Smooth muscle cell (in vitro differentiated cells): ENCODE measurements around the gene CLOCK. TPM values are rescaled to one million over a fixed set of nuclear protein-coding genes. Genes with fewer than 3 reads are reported as not detected.

ENCODE experiments used
- DNase-seq: peaks from one replicate; lab custom pipeline; 2025; ENCODE audit not compliant: unreplicated experiment; lab: John Stamatoyannopoulos, UW
- H2AFZ ChIP-seq: fragments of 200-600 bp; sonication (generic); 2 replicates; pipeline ENCODE4 v1.6.0; 2016; ENCODE audit warnings: antibody characterized with exemption, low read depth, mild to moderate bottlenecking
- H3F3A ChIP-seq: fragments of 200-600 bp; sonication (generic); 2 replicates; pipeline ENCODE4 v1.6.0; 2017; ENCODE audit warnings: antibody characterized with exemption, low read depth
- H3K27ac ChIP-seq: fragments of 200-600 bp; sonication (generic); 2 replicates; pipeline ENCODE4 v1.5.1; 2016; ENCODE audit warnings: low read depth, mild to moderate bottlenecking
- H3K27me3 ChIP-seq: fragments of 200-600 bp; sonication (generic); 2 replicates; pipeline ENCODE4 v1.6.1; 2016; ENCODE audit warnings: low read depth, mild to moderate bottlenecking
- H3K36me3 ChIP-seq: fragments of 200-600 bp; sonication (generic); 2 replicates; pipeline ENCODE4 v1.5.1; 2016; ENCODE audit warnings: low read depth
- H3K4me1 ChIP-seq: fragments of 200-600 bp; sonication (generic); 2 replicates; pipeline ENCODE4 v1.5.1; 2016; ENCODE audit warnings: low read depth
- H3K4me2 ChIP-seq: fragments of 200-600 bp; sonication (generic); 2 replicates; pipeline ENCODE4 v1.6.0; 2016; ENCODE audit warnings: mild to moderate bottlenecking
- H3K4me3 ChIP-seq: fragments of 200-600 bp; sonication (generic); 2 replicates; pipeline ENCODE4 v1.5.1; 2016; ENCODE audit warnings: mild to moderate bottlenecking
- H3K79me2 ChIP-seq: fragments of 200-600 bp; sonication (generic); 2 replicates; pipeline ENCODE4 v1.6.0; 2016; ENCODE audit warnings: low read depth, mild to moderate bottlenecking
- H3K9ac ChIP-seq: fragments of 200-600 bp; sonication (generic); 2 replicates; pipeline ENCODE4 v1.6.0; 2016; ENCODE audit warnings: low read depth
- H3K9me3 ChIP-seq: fragments of 200-600 bp; sonication (generic); replicated peaks from 2 replicates; pipeline ENCODE4 v1.5.1; 2016; ENCODE audit warnings: low read depth
- H4K20me1 ChIP-seq: fragments of 200-600 bp; sonication (generic); 2 replicates; pipeline ENCODE4 v1.6.0; 2016; ENCODE audit warnings: low read depth
- WGBS: methylation state at CpG from one replicate; pipeline ENCODE4 v1.1.7; 2016; ENCODE audit warnings: low lambda C conversion rate; 5-methylcytosine and 5-hydroxymethylcytosine counted together
- polyA plus RNA-seq: library from polyadenylated mRNA; unstranded; fragments of >200 nt; fragmentation: Nextera tagmentation; extraction: Ambion mirVana; gene quantifications from 2 replicates; pipeline ENCODE4 v1.2.1, GENCODE V29; 2016
- total RNA-seq: library from RNA; depleted of rRNA; stranded (reverse); fragments of >200 nt; gene quantifications from 2 replicates; pipeline ENCODE4 v1.2.3, GENCODE V29; 2014
- TF ChIP-seq, protein P1 (sequence below): fragments of 200-600 bp; sonication (generic); IDR thresholded peaks from 2 replicates; pipeline ENCODE4 v1.5.1; 2017; ENCODE audit warnings: borderline replicate concordance, mild to moderate bottlenecking, antibody characterized with exemption; ENCODE audit not compliant: insufficient read depth, poor library complexity, severe bottlenecking

CLOCK gene
- total and polyA plus RNA-seq, 2 experiments from 2014 or later = 5.9 to 32.3 TPM

DNA sequence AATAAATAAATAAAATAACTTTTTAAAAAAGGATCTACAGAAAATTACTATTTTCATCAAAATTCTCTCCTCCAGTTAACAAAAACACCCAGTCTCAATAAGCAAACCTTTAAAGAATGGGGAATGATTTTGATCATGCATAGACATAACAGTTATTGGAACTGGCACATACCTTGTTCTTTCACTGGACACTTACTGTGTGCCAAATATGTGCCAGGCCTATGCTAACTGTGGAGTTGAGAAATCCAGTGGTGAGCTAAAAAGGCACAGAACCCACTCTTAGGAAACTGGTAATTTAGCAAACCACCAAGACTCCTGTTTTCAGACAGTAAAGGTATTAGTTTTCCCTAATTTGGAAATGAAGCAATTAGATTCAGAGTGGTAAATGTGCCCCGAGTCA lies 39.1 kb downstream of the CLOCK start:
- TF ChIP-seq, protein P1, sequence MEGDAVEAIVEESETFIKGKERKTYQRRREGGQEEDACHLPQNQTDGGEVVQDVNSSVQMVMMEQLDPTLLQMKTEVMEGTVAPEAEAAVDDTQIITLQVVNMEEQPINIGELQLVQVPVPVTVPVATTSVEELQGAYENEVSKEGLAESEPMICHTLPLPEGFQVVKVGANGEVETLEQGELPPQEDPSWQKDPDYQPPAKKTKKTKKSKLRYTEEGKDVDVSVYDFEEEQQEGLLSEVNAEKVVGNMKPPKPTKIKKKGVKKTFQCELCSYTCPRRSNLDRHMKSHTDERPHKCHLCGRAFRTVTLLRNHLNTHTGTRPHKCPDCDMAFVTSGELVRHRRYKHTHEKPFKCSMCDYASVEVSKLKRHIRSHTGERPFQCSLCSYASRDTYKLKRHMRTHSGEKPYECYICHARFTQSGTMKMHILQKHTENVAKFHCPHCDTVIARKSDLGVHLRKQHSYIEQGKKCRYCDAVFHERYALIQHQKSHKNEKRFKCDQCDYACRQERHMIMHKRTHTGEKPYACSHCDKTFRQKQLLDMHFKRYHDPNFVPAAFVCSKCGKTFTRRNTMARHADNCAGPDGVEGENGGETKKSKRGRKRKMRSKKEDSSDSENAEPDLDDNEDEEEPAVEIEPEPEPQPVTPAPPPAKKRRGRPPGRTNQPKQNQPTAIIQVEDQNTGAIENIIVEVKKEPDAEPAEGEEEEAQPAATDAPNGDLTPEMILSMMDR = no peak
- peak overlapping the region; percentile 13 for H3K27ac ChIP-seq
- H3K4me2 ChIP-seq = no peak overlapping the region
- DNase-seq = no peak
- peaks cover 10% of the 10 kb centered on the region for H3F3A ChIP-seq
- H2AFZ ChIP-seq = no peak overlapping the region
- H3K79me2 ChIP-seq = peaks cover 30% of the 10 kb centered on the region
- H3K4me3 ChIP-seq = no peak overlapping the region
- no peaks in the 10 kb centered on the region for H3K27me3 ChIP-seq
- peaks cover 4% of the 10 kb centered on the region for H3K4me1 ChIP-seq
- H4K20me1 ChIP-seq = no peaks in the 10 kb centered on the region
- H3K36me3 ChIP-seq = no peaks in the 10 kb centered on the region
- no peak overlapping the region for H3K9ac ChIP-seq
- H3K9me3 ChIP-seq = no peaks in the 10 kb centered on the region
- WGBS = 76% methylated on average over 1 of the region's 1 CpG

DNA sequence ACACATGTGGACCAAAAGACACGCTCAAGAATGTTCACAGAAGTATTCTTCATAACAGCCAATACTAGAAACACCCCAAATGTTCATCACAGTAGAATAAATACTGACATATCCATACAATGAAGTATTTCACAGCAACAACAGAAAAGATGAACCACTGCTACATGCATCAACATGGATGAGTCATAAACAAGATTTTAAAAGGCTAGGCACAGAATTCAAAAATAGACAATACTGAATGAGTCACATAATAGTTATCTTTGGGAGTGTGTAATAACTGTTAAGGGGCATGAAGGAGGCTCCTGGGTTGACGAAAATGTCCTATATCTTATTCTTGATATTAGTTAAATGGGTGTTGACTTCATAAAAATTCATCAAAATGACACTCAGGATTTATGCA lies 43.5 kb downstream of the CLOCK start:
- Histone ChIP-seq H3K4me1 (no peaks in the 10 kb centered on the region), H3K4me2 (peak overlapping the region; percentile 65), H3F3A (no peaks in the 10 kb centered on the region), H3K27ac (peak overlapping the region; percentile 90), H3K9ac (peak overlapping the region; percentile 42), H3K36me3 (no peaks in the 10 kb centered on the region), H3K4me3 (no peak overlapping the region), H3K79me2 (peaks cover 47% of the 10 kb centered on the region), H2AFZ (no peak overlapping the region), H3K9me3 (no peaks in the 10 kb centered on the region), H4K20me1 (no peaks in the 10 kb centered on the region), H3K27me3 (no peaks in the 10 kb centered on the region)
- TF ChIP-seq, protein P1 = no peak
- no peak for DNase-seq
- WGBS = 58% methylated on average over 2 of the region's 2 CpGs

DNA sequence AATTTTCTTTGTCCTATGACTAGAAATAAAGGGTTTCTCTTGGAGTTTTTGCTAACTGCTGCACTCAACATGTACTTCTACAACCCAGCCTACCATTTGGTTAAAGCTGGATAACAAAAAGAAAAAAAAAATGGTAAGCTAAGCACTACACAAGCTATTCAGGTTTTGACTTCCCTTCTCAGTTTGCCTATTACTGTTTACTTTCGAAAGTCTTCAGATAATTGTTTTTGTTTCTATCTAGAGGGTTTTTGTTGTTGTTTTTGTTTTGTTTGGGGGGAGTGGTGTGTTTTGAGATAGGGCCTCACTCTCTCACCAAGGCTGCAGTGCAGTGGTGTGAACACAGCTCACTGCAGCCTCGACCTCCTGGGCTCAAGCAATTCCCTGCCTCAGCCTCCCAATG lies 46.6 kb downstream of the CLOCK start:
- H3K9ac ChIP-seq = no peak overlapping the region
- no peak overlapping the region for H3K27ac ChIP-seq
- no peak overlapping the region for H2AFZ ChIP-seq
- no peaks in the 10 kb centered on the region for H3K36me3 ChIP-seq
- H3F3A ChIP-seq = no peaks in the 10 kb centered on the region
- no peak for DNase-seq
- TF ChIP-seq, protein P1 = no peak
- no peaks in the 10 kb centered on the region for H3K9me3 ChIP-seq
- H3K27me3 ChIP-seq = no peaks in the 10 kb centered on the region
- H4K20me1 ChIP-seq = no peaks in the 10 kb centered on the region
- H3K4me2 ChIP-seq = no peak overlapping the region
- H3K4me3 ChIP-seq = no peak overlapping the region
- peaks cover 44% of the 10 kb centered on the region for H3K79me2 ChIP-seq
- 78% methylated on average over 2 of the region's 2 CpGs for WGBS
- H3K4me1 ChIP-seq = no peaks in the 10 kb centered on the region

DNA sequence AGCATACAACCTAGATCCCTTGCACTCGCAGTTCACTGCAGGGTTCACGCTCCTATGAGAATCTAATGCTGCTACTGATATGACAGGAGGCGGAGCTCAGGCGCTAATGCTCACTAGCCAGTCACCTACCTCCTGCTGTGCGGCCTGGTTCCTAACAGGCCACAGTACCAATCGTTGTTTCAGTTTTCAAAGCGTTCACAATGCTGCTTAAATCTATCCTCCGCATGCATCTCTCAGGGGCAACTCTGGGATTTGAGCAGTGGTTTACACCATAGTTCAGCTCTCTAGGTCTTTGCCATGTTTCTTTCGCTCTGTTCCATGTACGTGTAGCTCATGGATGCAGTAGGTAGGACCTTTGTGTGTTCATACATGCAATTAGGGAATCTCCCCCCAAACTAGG lies 47.2 kb downstream of the CLOCK start:
- Histone ChIP-seq H2AFZ (no peak overlapping the region), H3K4me3 (no peak overlapping the region), H3K4me1 (no peaks in the 10 kb centered on the region), H3K4me2 (no peak overlapping the region), H3F3A (no peaks in the 10 kb centered on the region), H3K27me3 (no peaks in the 10 kb centered on the region), H3K27ac (no peak overlapping the region), H3K79me2 (peaks cover 44% of the 10 kb centered on the region), H4K20me1 (no peaks in the 10 kb centered on the region), H3K9me3 (no peaks in the 10 kb centered on the region), H3K36me3 (no peaks in the 10 kb centered on the region), H3K9ac (no peak overlapping the region)
- TF ChIP-seq, protein P1 = no peak
- WGBS = 96% methylated on average over 10 of the region's 10 CpGs
- DNase-seq = no peak
